ENCODE results near the gene RAI1. TPM values are rescaled to one million over a fixed set of nuclear protein-coding genes. Genes with fewer than 3 reads are reported as not detected.

RAI1 gene
- total and polyA plus RNA-seq, 2 of the 13 experiments (the other 11 are each of a cell fraction or from before 2014, with no cell fraction given): 3.4 to 5.2 TPM

- TF ChIP-seq ZUFSP (CRISPR knock-in tag; IDR thresholded peaks at IDR 0.05; ENCODE audit: borderline replicate concordance): no peak
- no peak for TF ChIP-seq ZFP36L2 (CRISPR knock-in tag; IDR thresholded peaks at IDR 0.05)
- no peak for TF ChIP-seq ZNF790 (CRISPR knock-in tag; IDR thresholded peaks at IDR 0.05; ENCODE audit: borderline replicate concordance)
- no peak for TF ChIP-seq ZBTB40 (IDR thresholded peaks at IDR 0.05)
- TF ChIP-seq ZBTB40 (CRISPR knock-in tag; IDR thresholded peaks at IDR 0.05): peak; percentile 40; the same call in 1 of the 2 replicates
- peak; percentile 65; the same call in 1 of the 2 replicates for TF ChIP-seq ZSCAN31 (CRISPR knock-in tag; IDR thresholded peaks at IDR 0.05; ENCODE audit: low read depth)
- no peak; the same call in 1 of the 2 replicates for TF ChIP-seq ZFP82 (CRISPR knock-in tag; IDR thresholded peaks at IDR 0.05; ENCODE audit: borderline replicate concordance)
- TF ChIP-seq ZNF75D (CRISPR knock-in tag; IDR thresholded peaks at IDR 0.05; ENCODE audit: borderline replicate concordance): no peak
- TF ChIP-seq ZNF597 (CRISPR knock-in tag; IDR thresholded peaks at IDR 0.05): no peak
- no peak for TF ChIP-seq ZNF674 (CRISPR knock-in tag; IDR thresholded peaks at IDR 0.05; ENCODE audit: low read depth)
- TF ChIP-seq SNAPC5 (CRISPR knock-in tag; IDR thresholded peaks at IDR 0.05; ENCODE audit: borderline replicate concordance): no peak
- TF ChIP-seq PCBP2 (optimal IDR thresholded peaks at IDR 0.05; ENCODE audit: low read depth, low read length, poor library complexity, severe bottlenecking): no peak
- TF ChIP-seq HDAC2 (CRISPR knock-in tag; IDR thresholded peaks at IDR 0.05): peak; percentile 60; the same call in 1 of the 2 replicates
- TF ChIP-seq MBD4 (IDR thresholded peaks at IDR 0.05; ENCODE audit: borderline replicate concordance, low read length): no peak
- no peak for TF ChIP-seq SNAPC2 (CRISPR knock-in tag; IDR thresholded peaks at IDR 0.05)
- no peak for TF ChIP-seq ZBTB1 (CRISPR knock-in tag; IDR thresholded peaks at IDR 0.05; ENCODE audit: borderline replicate concordance)
- TF ChIP-seq ZNF737 (CRISPR knock-in tag; IDR thresholded peaks at IDR 0.05; ENCODE audit: borderline replicate concordance): no peak
Measured at GRCh38 chr17:17693253-17694168, 12.3 kb downstream of the RAI1 start (continued).

All from HepG2 (cell line).